ENCODE data around the gene PTPRK.

PTPRK gene

DNA sequence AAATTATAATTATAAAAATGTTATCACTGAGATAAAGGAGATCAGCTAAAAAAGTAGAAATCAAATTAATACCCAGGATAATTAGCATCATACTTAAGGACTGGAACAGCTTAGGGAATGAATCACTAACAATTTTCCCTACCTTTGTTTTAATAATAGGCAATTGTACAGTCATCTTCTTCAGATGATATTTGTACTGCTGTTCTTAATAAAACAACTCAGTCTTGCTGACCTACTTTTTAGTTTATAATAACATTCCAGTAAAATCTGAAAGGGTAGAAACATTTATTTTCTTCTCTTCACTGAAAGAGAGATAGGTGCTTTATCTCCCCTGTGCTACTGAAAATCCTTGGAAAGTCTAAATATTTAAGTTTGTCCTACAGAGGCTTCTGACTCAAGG is 348.3 kb downstream of the PTPRK start:
- no peak for DNase-seq

DNA sequence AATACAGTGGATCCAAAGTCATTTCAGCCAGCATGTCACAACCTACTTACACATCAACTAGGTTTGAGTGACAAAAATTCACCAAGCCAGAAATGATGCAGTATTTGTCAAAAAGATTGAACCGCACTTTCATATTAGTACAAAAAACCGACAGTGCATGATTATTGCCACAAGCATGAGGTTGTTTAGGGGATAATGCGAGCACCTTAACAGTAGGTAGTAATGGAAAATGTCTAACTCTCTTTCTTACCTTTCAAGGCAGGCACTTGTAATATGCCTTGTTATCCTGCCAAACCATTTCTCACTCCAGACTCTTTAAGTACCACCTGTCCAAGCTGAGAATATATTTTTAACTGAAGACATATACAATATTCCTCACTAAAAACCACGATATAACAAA is 349.2 kb downstream of the PTPRK start:
- DNase-seq, result no peak

DNA sequence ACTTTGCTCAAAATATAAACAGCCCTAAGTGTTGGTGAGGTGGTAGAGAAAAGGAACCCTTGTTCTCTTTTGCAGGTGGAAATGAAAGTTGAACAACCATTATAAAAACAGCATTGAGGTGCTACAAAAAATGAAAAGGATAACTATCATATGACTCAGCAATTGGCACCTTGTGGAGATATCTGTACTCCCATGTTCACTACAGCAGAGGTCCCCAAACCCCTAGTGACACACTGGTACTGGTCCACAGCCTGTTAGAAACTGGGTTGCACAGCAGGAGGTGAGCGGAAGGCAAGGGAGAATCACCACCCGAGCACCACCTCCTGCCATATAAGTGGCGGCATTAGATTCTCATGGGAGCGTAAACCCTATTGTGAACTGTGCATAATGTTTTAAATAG is 352.2 kb downstream of the PTPRK start:
- no peak for DNase-seq

DNA sequence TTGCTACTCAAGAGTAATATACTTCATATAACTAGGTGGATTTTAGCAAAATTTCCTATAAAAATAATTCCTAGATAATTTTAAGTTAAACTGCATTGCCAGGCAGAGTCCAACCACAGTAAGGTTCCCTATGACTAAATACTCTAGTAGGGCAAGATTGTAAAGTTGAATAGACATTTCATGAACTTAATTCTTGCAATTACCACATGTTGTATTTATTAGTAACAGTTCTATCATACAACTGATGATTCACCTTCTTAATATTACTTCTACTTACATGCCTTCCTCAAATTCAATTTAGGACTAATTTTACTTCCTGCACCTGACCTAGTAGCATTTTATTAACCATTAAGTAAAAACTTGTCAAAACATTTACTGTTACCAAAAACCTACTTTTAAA is 352.8 kb downstream of the PTPRK start:
- DNase-seq, result no peak

DNA sequence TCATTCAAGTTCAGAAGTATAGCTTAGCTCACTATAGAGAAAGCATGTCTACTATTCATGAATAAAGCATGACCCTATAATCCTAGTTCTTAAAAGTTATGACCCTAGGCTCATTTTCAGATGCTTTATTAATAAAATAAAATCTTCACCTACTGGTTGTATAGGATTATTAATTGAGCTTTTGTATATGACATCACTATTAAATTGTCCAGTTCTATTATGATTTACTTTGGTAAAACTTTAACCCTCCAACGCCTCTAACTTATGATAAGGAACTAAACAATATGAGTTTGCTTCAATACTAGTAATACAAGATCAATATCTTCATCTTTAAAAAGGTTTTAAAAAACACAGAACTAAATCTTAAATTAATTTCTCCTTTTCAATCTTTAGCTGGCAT is 356.1 kb downstream of the PTPRK start:
- no peak for DNase-seq

DNA sequence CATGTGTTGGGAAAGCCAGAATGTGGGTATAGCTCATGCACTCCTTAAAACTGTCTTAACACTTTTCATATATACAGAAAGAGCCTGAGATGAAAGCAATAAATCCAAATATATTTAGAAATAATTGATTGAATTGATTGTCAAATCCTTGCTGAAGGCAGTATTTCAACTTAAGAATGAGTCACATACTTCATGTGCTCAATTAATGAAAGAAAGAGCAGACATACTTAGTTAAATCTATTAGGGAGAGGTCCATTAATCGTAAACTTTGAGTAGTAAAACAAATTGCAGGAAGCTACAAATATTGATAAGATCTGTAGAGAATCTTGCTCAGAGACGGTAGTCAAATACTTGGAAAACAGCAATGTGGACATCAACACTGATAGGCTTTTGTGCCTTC is 358.0 kb downstream of the PTPRK start:
- no peak for DNase-seq

DNA sequence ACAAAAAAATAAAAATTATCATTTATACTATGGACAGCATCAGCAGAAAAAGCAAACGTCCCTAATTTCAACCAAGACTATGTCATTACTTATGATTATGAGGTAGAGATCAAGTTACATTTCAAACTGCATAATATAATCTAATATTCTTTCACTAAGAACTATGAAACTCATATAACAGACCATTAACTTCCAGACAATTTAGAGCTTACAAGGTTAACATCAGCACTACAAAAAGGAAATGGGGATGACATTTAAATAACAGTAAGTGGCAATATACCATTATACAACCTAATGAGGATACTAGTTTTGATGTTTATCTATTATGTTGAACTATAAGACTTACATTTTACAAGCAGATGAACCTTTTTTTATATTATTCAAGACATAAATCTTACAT is 358.6 kb downstream of the PTPRK start:
- no peak for DNase-seq

DNA sequence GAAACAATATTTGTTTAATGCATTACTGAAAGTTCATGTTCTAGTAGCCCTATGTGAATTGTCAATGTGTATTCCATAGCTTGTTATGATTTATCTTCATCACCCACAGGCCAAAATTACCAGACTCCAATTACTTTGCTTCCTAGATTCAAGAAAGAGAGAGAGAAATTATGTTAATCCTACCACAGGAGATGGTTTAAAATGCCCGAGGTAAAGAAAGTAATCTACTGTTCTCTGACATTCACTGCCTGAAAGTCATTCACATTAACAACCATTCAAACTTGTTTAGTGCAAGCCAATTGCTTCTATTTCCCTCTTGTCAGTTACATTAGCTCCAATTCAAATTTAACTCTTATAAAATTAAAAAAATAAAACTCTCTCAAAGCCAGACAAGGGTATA is 359.1 kb downstream of the PTPRK start:
- no peak for DNase-seq

DNA sequence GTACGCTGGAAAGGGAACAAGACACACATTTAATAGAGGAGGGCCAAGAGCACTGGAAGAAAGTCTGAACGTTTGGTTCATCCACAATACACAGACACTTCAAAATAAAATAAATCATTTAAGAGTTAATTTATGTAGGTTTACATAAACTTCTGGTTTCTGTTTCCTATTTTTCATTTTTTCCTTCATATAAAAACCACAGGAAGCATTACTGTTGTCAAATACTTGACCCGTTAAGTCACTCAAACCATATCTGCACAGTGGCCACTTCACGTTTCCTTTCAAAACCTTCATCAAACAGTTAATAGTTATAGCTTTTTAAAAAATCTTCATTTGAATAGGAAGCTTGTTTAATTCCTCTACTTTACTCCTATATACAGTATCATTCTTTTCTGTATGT is 361.9 kb downstream of the PTPRK start:
- DNase-seq, result no peak

DNA sequence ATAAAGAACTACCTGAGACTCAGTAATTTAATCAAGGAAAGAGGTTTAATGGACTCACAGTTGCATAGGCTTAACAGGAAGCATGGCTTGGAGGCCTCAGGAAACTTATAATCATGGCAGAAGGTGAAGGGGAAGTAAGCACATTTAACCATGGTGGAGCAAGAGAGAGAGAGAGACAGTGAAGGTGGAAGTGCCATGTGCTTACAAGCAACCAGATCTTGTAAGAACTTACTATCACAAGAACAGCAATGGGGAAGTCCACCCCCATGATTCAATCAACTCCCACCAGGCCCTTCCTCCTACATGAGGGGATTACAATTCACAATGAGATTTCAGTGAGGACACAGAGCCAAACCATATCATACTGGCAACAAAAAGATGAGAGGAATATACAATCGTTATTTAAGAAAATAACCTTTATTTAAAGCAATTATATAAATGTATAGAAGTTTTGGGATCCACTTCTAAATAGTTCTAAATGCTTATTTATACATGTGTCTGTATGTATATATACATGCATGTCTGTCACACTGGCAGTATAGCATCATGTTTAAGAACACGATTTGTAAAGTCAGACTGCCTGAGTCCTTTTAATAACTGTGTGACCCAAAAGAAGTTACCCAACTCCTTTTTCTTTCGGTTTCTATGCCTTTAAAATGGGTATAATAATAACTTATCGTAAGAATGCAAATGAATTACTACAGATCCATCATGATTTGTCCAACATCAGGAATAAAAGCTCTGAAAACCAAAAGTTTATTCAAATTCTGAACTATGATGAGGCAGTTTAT is 363.9 kb downstream of the PTPRK start:
- peak; percentile 9 for DNase-seq

DNA sequence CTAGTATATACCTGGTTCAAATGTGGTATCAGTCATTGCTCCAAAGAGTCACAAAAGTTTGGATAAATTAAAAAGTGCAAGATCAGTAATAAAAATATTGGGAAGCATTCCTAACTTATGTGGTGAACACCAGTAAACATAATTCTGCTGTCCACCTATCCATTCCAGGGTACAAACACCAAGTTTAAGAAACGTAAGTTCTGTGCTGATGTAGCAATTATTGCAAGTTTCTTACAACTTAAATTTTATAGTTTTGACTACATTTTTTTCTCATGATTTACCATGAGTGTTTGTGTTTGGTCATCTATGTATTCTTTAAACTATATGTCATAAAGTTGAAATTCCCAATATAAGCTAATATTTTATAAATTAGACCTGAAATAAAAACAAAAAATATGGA is 364.6 kb downstream of the PTPRK start:
- DNase-seq, result no peak

DNA sequence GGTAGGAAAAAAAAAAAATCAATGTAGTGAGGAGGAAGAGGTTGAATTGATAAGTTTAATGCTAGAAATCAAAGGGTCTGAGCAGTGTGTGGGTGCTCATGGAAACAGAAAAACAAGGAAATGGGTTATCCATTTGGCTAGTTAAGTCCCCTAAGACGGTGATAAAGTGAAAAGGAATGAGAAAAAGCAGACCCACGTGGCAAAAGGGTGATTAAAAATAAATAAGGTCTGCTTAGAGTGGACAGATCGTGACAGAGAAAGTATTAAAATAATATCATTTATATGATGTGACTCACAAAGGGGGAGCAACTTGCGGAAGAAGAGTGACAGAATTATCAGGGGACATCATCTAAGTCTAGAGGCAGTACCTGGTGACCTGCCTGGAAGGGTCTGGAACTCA is 367.8 kb downstream of the PTPRK start:
- no peak for DNase-seq

- no peak for DNase-seq
Observed at GRCh38 chr6:128150376-128150775, 370.0 kb downstream of the PTPRK start.

DNA sequence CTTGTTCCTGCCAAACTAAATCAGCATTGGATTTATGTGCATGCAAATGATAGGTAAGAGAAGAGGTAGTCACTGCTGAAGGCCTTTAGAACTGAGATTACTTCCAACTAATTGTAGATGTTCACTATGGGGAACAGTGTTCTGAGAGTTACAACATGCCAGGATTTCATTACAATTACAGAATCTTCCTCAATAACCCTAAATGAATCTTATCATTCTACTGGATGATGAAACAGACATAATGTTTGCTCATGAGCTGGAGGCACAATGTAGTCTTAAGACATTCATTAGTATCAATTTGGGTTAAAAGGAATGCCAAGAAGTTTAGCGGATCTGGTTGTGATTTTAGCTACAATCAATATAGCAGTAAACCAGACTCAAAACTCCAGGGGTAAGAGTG is 370.6 kb downstream of the PTPRK start:
- peak; percentile 42 for DNase-seq

DNA sequence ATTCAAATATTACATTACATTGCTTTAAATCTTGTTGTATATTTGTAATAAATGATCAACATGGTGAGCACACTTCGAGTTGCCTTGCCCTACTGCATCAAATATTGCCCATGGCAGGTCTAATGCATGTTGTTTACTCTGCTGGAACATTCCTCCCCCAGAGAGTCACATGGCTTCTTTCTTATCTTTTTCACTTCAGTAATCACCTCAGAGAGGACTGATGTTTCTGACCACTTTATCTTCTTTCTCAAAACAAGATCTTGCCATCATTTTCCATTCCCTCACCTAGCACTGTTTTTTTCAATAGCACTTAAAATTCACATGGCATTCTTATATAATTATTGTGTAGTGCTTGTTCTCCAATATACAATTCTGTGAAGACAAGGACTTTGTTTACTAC is 376.1 kb downstream of the PTPRK start:
- DNase-seq, result no peak

GRCh38 chr6:128141932-128142331 is 378.5 kb downstream of the PTPRK start:
- DNase-seq, result no peak

DNA sequence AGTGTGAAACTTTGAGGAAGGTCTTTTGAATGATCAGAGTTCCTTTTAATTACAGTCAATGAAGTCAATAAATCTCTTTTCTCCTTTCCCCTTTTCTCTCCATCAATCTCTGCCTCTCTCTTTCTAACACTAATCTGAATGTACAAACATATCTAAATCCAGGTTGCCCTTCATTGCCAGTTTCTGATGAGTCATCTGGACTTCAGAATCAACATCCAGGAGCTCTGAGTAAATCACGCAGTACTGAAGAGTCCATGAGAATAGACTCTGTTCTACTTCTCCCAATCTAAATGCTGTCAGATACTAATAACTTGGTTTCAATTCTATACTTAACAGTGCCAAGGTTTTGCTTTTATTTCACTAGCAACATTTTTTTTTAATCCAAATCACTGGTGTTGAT is 380.9 kb downstream of the PTPRK start:
- no peak for DNase-seq

- DNase-seq, result no peak
Observed at GRCh38 chr6:128138694-128139093, 381.7 kb downstream of the PTPRK start.

DNA sequence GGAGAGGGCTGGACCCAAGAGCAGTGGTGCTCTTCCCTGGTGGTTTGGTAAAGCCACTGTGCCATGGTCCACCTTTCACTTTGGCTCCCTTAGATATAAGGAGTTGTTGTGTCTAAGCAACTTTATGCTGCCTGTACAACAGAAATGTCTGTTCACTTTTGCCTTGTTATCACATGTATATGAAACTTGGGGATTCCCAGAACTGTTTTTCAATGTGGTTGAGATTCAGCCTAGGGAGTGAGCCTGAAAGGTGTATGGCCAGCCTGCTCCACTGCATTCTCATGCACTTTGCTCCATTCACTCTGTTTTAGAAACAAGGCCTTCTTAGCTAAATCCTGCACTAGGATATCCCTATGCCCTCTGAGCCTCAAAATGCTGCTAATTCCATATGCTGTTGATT is 385.1 kb downstream of the PTPRK start:
- DNase-seq, result no peak

DNA sequence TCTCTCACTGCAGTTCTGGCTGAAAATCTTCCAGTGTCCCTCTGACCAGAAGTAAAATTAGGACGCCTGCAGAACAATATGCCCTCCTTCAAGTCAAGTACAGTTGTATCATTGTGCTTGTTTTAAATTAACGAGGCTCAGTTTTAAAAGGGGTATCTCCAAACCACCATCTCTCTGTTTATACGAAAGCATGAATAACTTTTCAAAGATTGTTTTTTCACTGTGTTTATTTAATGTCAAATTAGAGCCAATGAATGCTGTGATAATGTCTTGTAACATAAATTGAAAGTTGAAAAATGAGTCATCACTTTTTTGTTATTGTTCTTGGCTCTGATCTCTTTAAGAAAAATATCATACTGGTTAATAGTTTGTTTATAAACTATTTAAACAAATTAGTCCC is 388.8 kb downstream of the PTPRK start:
- DNase-seq, result no peak

- no peak for DNase-seq
Observed at GRCh38 chr6:128131036-128131435, 389.4 kb downstream of the PTPRK start.

DNA sequence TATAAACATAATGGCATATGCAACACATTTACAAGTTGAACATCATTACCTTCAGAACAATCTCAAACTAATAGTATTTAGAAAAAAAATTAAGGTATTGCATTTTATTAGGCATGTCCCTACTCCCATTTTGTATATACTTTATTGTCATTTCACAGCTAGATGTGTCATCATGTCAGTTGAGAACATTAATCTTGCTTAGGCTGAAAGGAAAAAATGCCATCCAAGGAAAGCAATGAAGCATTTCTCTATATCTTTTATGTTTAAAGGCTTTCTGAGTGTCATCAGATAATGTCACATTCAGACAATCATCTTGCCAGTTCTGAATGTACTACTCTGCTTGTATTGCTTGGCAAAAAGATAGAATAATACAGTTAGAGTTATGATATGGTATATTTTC is 390.7 kb downstream of the PTPRK start:
- DNase-seq, result no peak

DNA sequence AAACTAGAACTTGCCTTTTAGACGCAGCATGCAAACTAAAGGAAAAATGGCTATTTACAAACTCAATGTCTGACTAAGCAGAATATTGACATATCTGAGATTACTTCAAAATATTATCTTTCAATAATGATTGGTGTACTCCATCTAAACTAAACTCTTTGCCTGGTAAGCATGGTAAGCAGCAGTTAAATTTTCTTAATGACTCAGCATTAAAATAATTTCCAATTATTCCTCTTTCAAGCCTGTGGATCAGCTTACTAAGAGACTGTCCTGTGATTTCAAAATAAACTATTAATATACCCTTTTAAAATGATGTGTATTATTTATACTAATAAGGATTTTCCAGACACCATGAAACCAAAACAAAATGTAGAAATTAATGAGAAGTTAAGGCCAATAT is 392.7 kb downstream of the PTPRK start:
- no peak for DNase-seq

DNA sequence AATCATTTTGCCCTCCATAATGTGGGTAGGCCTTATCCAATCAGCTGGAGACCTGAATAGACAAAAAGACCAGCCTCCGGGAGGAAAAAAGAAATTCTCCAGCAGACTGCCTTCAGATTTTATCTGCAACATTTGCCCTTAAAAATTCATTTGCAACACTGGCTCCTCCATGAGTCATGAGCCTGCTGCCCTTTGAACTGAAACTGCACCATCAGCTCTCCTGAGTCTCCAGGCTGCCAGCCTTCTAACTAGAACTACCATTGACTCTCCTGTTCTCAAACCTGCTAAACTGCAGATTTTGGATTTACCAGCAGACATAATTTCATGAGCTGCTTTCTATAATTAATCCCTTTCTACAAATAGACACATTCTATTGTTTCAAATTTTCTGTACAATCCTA is 395.7 kb downstream of the PTPRK start:
- peak; percentile 42 for DNase-seq

DNA sequence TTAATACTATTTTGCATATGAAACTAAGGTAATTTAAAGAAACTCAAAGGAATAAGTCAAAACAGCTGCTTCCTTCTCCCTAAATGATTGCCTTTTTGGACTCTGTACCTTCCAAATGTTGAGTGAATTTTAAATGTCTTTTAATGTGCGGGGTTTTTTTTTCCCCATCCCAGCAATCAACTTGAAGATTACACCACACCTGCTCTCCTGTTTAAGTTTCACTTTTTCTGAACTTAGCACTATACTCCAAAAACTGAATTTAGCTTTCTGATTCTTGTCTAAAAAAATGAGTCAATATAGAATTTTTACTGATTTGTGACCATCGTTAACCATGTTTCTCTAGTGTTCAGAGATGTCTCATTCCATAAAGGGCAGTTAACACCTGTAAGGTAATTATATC is 398.8 kb downstream of the PTPRK start:
- DNase-seq, result no peak

DNA sequence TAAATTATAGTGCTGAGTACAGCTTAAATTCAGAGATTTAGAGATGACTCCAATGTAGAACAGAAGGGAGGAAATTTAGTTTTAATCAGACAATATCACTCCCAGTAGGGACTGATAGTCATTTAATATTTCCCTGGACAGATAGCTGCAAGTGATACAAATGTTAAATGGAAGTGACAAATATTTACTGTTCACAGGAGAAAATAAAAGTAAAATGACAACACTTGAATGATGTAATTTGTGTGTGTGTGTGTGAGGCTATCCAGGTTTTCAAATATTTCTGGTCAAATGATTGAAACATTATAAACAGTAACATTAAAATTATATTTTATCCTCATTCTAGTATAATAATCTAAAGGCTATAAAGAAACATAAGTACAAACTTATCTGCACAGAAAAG is 399.2 kb downstream of the PTPRK start:
- DNase-seq, result no peak

Data from inflammatory macrophage treated with lipopolysaccharide for 4 hours (primary cell).